Stimulated activated CD4-positive, alpha-beta T cell treated with anti-CD3 and anti-CD28 coated beads, Interleukin-1b, Interleukin-23, amount 100 ng/mL, for 24 hours (primary cell): ENCODE measurements around the gene RIN3.

Experiments used
- DNase-seq, 4 experiments: peaks; one replicate each; pipeline ENCODE4 v3.0.0-alpha.2; 2020; ENCODE audit warnings: low read depth in 4 of 4, low spot score in 1 of 4

RIN3 gene

DNA sequence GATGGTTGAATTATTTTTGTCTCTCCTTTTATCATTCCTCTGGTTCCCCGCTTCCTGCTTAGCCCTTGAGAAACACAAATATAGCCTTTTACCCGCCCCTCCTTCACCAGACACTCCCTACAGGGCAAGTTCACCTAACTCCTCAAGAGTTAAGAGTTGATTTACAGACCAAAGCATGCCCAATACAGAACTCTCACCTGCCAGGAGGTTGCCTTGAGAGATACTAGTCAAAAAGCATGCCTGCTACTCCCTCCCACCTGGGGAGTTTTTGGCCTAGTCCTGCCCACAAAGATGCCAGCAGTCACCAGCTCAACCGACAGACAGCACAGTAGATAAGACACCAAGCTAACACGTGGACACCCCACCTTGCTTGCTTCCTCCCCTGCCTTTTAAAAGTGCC is 223.6 kb downstream of the RIN3 start:
- no peak for DNase-seq

DNA sequence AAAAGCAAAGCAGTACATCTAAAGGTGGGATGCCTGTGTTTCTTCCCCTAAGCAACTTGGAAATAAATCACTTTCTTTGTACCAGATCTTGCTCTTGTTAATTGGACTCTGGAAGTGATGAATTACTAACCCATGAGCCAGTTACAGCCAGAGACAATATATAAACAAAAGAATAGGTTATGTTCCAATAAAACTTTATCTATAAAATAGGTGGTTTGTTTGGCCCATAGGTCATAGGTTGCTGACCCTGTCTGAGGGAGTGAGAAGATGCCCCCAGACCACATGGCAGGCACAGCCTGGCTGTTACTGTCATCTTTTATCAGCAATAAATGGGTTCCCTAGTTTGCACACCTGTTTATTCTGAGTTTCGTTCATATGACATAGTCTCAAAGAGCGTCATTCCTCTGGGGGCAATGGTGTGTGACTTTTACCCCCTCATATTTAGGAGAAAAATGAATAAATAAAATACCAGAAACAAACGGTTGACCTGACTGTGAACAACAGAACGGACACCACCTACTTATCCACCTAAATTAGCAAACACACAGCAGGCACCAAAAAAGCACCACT is 224.1 kb downstream of the RIN3 start:
- DNase-seq, result no peak
